NOMO-1 treated with dmso at 0.1 percent for 144 hours (cell line): ENCODE data around the gene TGFBR2.

Experiments used
- DNase-seq: peaks from one replicate; lab custom pipeline; 2025; ENCODE audit not compliant: unreplicated experiment; lab: John Stamatoyannopoulos, UW

TGFBR2 gene

GRCh38 chr3:30708472-30708871 is 102.1 kb downstream of the TGFBR2 start:
- no peak for DNase-seq

GRCh38 chr3:30710017-30710416 is 103.6 kb downstream of the TGFBR2 start:
- no peak for DNase-seq

- no peak for DNase-seq
Observed at GRCh38 chr3:30711151-30711550, 104.8 kb downstream of the TGFBR2 start.

GRCh38 chr3:30711867-30712266 is 105.5 kb downstream of the TGFBR2 start:
- no peak for DNase-seq

GRCh38 chr3:30712991-30713390 is 106.6 kb downstream of the TGFBR2 start:
- DNase-seq: no peak

GRCh38 chr3:30713885-30714503 is 107.6 kb downstream of the TGFBR2 start:
- DNase-seq: no peak

GRCh38 chr3:30719536-30719935 is 113.1 kb downstream of the TGFBR2 start:
- no peak for DNase-seq

- DNase-seq: no peak
Observed at GRCh38 chr3:30720586-30721313, 114.3 kb downstream of the TGFBR2 start.

GRCh38 chr3:30721314-30721634 is 114.9 kb downstream of the TGFBR2 start:
- DNase-seq: no peak

- no peak for DNase-seq
Observed at GRCh38 chr3:30723211-30723610, 116.8 kb downstream of the TGFBR2 start.

- DNase-seq: no peak
Observed at GRCh38 chr3:30724863-30725262, 118.5 kb downstream of the TGFBR2 start.

GRCh38 chr3:30728143-30728542 is 121.7 kb downstream of the TGFBR2 start:
- DNase-seq: no peak

- no peak for DNase-seq
Observed at GRCh38 chr3:30729512-30729911, 123.1 kb downstream of the TGFBR2 start.

GRCh38 chr3:30729936-30730335 is 123.5 kb downstream of the TGFBR2 start:
- no peak for DNase-seq

- no peak for DNase-seq
Observed at GRCh38 chr3:30730967-30731366, 124.6 kb downstream of the TGFBR2 start.

- DNase-seq: no peak
Observed at GRCh38 chr3:30733209-30733608, 126.8 kb downstream of the TGFBR2 start.

- no peak for DNase-seq
Observed at GRCh38 chr3:30733696-30734095, 127.3 kb downstream of the TGFBR2 start.

- DNase-seq: no peak
Observed at GRCh38 chr3:30737743-30738499, 131.5 kb downstream of the TGFBR2 start.

GRCh38 chr3:30738605-30739004 is 132.2 kb downstream of the TGFBR2 start:
- DNase-seq: no peak

- DNase-seq: no peak
Observed at GRCh38 chr3:30741889-30742288, 135.5 kb downstream of the TGFBR2 start.

- no peak for DNase-seq
Observed at GRCh38 chr3:30742796-30743619, 136.6 kb downstream of the TGFBR2 start.
